Stimulated activated CD4-positive, alpha-beta T cell treated with anti-CD3 and anti-CD28 coated beads, Interleukin-1b, Interleukin-23, amount 100 ng/mL, for 48 hours (primary cell): ENCODE results near the gene PITPNC1.
"Not testable (repeated sequence)": the region's sequence is repeated elsewhere in the genome, so short reads cannot be mapped to it uniquely, and the experiment has no call there.

ENCODE experiments used
- DNase-seq: peaks from one replicate; pipeline ENCODE4 v3.0.0-alpha.2; 2020

The PITPNC1 gene

GRCh38 chr17:67491009-67491680 lies 114.1 kb downstream of the PITPNC1 start:
- no peak for DNase-seq

GRCh38 chr17:67491681-67492024 lies 114.6 kb downstream of the PITPNC1 start:
- DNase-seq, result no peak

- DNase-seq, result no peak
Measured at GRCh38 chr17:67492251-67492740, 115.2 kb downstream of the PITPNC1 start.

GRCh38 chr17:67492824-67493517 lies 115.9 kb downstream of the PITPNC1 start:
- DNase-seq, result no peak

GRCh38 chr17:67493812-67494211 lies 116.7 kb downstream of the PITPNC1 start:
- DNase-seq, result no peak

- DNase-seq, result not testable (repeated sequence)
Measured at GRCh38 chr17:67495534-67495933, 118.5 kb downstream of the PITPNC1 start.

GRCh38 chr17:67496286-67496685 lies 119.2 kb downstream of the PITPNC1 start:
- no peak for DNase-seq

GRCh38 chr17:67499685-67500084 lies 122.6 kb downstream of the PITPNC1 start:
- no peak for DNase-seq

- no peak for DNase-seq
Measured at GRCh38 chr17:67500261-67500660, 123.2 kb downstream of the PITPNC1 start.

GRCh38 chr17:67500677-67501300 lies 123.7 kb downstream of the PITPNC1 start:
- DNase-seq, result no peak

- DNase-seq, result no peak
Measured at GRCh38 chr17:67502151-67502550, 125.1 kb downstream of the PITPNC1 start.

- DNase-seq, result peak; percentile 40
Measured at GRCh38 chr17:67503184-67503583, 126.1 kb downstream of the PITPNC1 start.

GRCh38 chr17:67503739-67504138 lies 126.7 kb downstream of the PITPNC1 start:
- DNase-seq, result no peak

- DNase-seq, result no peak
Measured at GRCh38 chr17:67504182-67504581, 127.1 kb downstream of the PITPNC1 start.

GRCh38 chr17:67506966-67507365 lies 129.9 kb downstream of the PITPNC1 start:
- DNase-seq, result peak; percentile 34

GRCh38 chr17:67509390-67510287 lies 132.6 kb downstream of the PITPNC1 start:
- no peak for DNase-seq

- no peak for DNase-seq
Measured at GRCh38 chr17:67511012-67511411, 133.9 kb downstream of the PITPNC1 start.

GRCh38 chr17:67511804-67512203 lies 134.7 kb downstream of the PITPNC1 start:
- DNase-seq, result no peak

- DNase-seq, result no peak
Measured at GRCh38 chr17:67514998-67515397, 137.9 kb downstream of the PITPNC1 start.

- DNase-seq, result no peak
Measured at GRCh38 chr17:67515490-67516083, 138.5 kb downstream of the PITPNC1 start.

GRCh38 chr17:67516571-67516970 lies 139.5 kb downstream of the PITPNC1 start:
- DNase-seq, result not testable (repeated sequence)

- DNase-seq, result no peak
Measured at GRCh38 chr17:67517325-67517724, 140.2 kb downstream of the PITPNC1 start.

- no peak for DNase-seq
Measured at GRCh38 chr17:67518876-67519275, 141.8 kb downstream of the PITPNC1 start.
